Suppressor macrophage treated with lipopolysaccharide for 1 hour (primary cell): Measurements from ENCODE around the gene DIRAS3.
"Not testable (repeated sequence)": the region's sequence is repeated elsewhere in the genome, so short reads cannot be mapped to it uniquely, and the experiment has no call there.

Experiments
- DNase-seq, 3 donors: peaks; one replicate each; pipeline ENCODE4 v3.0.0-alpha.2; 2020 to 2022

The DIRAS3 gene

GRCh38 chr1:68016381-68016780 lies 34.0 kb downstream of the DIRAS3 start:
- no peak for DNase-seq

GRCh38 chr1:68015971-68016370 lies 34.5 kb downstream of the DIRAS3 start:
- DNase-seq: no peak

GRCh38 chr1:68015369-68015768 lies 35.1 kb downstream of the DIRAS3 start:
- DNase-seq: no peak

- DNase-seq: no peak
These were observed 37.1 kb downstream of the DIRAS3 start for GRCh38 chr1:68013351-68013750.

- DNase-seq: no peak
These were observed 38.6 kb downstream of the DIRAS3 start for GRCh38 chr1:68011657-68012375.

- DNase-seq: no peak
These were observed 39.9 kb downstream of the DIRAS3 start for GRCh38 chr1:68010543-68010942.

- DNase-seq: peak in 2 of 3 donors; percentile 15 to 28
These were observed 40.3 kb downstream of the DIRAS3 start for GRCh38 chr1:68010090-68010489.

GRCh38 chr1:68003626-68004025 lies 46.8 kb downstream of the DIRAS3 start:
- DNase-seq: not testable (repeated sequence)

- no peak for DNase-seq
These were observed 50.2 kb downstream of the DIRAS3 start for GRCh38 chr1:68000191-68000590.

- DNase-seq: no peak
These were observed 52.7 kb downstream of the DIRAS3 start for GRCh38 chr1:67997746-67998145.
